KOPT-K1 (cell line): ENCODE data around the gene PPFIA2.

Source experiments
- H3K27ac ChIP-seq: fragments of 200-600 bp; sonication (generic); 2 replicates; pipeline ENCODE4 v1.5.1; 2016; ENCODE audit warnings: antibody characterized with exemption, mild to moderate bottlenecking, low read depth, low read length; ENCODE audit not compliant: poor library complexity, severe bottlenecking
- H3K36me3 ChIP-seq: fragments of 200-600 bp; sonication (generic); 2 replicates; pipeline ENCODE4 v1.5.1; 2017; ENCODE audit warnings: antibody characterized with exemption, mild to moderate bottlenecking, low read length, moderate library complexity; ENCODE audit not compliant: insufficient read depth
- H3K9me3 ChIP-seq: fragments of 200-600 bp; sonication (generic); 2 replicates; pipeline ENCODE4 v1.5.1; 2017; ENCODE audit warnings: antibody characterized with exemption, low read length, mild to moderate bottlenecking; ENCODE audit not compliant: insufficient read depth, poor library complexity, severe bottlenecking

PPFIA2 gene

GRCh38 chr12:81389550-81390099 lies 369.5 kb downstream of the PPFIA2 start:
- no peaks in the 10 kb centered on the region for H3K36me3 ChIP-seq
- no peak overlapping the region for H3K27ac ChIP-seq
- H3K9me3 ChIP-seq, result no peaks in the 10 kb centered on the region

DNA sequence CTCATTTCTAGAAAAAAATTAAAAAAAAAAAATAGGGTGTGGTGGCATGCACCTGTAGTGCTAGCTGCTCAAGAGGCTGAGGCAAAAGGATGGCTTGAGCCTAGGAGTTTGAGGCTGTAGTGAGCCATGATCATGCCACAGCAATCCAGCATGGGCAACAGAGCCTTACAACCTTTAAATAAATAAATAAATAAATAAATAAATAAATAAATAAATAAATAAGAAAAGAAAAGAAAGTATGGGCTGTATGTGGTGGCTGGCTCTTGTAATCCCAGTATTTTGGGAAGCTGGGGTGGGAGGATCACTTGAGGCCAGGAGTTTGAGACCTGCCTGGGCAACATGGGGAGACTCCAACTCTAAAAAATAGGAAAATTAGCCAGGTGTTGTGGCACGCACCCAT lies 373.0 kb downstream of the PPFIA2 start:
- H3K9me3 ChIP-seq, result no peaks in the 10 kb centered on the region
- H3K36me3 ChIP-seq, result no peaks in the 10 kb centered on the region
- H3K27ac ChIP-seq, result no peak overlapping the region

DNA sequence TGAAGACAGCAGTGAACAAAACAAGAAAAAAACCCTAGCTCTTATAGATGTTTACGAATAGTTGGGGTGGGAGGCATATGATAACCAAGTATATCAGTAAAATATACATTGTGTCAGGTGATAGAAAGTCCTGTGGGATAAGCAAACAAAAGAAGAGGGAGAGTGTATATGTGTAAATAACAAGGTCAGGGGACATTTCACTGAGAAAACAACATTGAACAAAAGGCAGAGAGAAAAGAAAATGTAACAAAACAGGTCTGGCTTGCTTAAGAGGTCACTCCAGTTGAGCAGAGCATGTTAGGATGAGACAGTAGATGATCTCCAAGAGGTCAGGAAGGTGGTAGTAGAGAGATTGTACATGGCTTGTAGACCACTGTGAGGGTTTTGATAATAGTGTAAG lies 377.2 kb downstream of the PPFIA2 start:
- Histone ChIP-seq H3K9me3 (no peaks in the 10 kb centered on the region), H3K36me3 (no peaks in the 10 kb centered on the region), H3K27ac (no peak overlapping the region)

DNA sequence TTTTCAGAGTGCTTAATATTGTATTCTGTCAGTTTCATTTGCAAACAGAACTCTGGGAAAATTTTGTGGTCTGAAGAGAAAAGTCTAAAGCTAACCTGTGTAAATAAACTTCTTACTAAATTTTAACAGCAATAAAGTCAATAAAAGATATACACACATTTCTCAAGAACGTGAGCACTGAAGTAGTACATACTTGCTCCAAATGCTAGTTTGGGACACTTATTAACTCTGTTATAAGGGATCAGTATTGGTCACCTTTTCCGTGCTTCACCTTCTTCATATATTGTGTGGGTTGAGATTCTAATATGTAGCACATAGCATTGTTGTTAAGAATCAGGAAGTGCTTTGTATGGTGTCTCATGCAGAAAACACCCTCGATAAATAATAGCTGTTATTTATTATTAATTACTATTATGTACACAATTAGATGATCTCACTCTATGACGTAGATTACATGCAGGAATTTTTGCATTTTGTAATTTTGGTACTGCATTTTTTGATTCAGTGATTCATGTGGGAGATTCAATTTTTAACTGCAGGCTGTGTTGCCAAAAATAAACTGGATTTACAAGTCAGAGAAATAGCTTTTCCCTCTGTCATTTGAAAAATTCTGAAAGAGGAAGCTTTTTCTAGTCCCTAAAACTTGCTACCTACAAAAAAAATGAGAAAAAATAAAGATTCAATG lies 380.4 kb downstream of the PPFIA2 start:
- H3K36me3 ChIP-seq, result no peaks in the 10 kb centered on the region
- no peak overlapping the region for H3K27ac ChIP-seq
- no peaks in the 10 kb centered on the region for H3K9me3 ChIP-seq

DNA sequence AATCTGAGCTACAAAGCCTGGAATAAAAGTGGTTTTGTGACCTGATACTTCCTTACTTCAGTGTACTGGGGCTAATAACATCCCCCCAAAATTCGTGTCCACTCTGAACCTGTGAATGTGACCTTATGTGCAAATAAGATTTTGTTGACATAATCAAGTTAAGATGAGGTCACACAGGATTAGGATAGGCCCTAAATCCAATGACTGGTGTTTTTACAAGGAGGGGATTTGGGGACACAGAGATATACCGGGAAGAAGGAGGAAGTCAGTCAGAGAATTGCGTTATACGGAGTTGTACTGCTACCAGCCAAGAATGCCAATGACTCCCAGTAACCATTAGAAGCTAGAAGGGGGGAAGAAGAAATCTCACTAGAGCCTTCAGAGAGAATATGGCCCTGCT lies 381.4 kb downstream of the PPFIA2 start:
- Histone ChIP-seq H3K27ac (no peak overlapping the region), H3K36me3 (no peaks in the 10 kb centered on the region), H3K9me3 (no peaks in the 10 kb centered on the region)

DNA sequence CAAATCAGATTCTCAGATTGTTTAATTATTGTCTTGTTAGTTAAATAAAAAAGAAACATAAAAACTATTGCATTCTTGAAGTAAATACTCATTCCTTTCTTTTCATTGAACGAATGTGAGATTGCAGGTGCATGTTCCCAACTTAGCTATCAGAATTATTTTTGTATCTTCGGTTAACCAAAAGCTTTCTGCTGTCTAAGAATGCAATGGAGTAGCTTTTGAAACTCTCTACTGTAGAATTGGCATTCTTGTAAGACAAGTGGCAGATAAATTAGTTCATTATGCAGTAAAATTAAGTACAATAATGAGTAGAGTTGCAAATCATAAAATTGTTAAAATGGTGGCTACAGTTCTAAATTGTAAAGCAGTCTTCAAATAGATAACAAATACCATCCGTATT lies 383.2 kb downstream of the PPFIA2 start:
- H3K27ac ChIP-seq, result no peak overlapping the region
- no peaks in the 10 kb centered on the region for H3K36me3 ChIP-seq
- no peaks in the 10 kb centered on the region for H3K9me3 ChIP-seq

- no peaks in the 10 kb centered on the region for H3K9me3 ChIP-seq
- no peaks in the 10 kb centered on the region for H3K36me3 ChIP-seq
- no peak overlapping the region for H3K27ac ChIP-seq
These were observed 388.7 kb downstream of the PPFIA2 start for GRCh38 chr12:81370456-81370855.

DNA sequence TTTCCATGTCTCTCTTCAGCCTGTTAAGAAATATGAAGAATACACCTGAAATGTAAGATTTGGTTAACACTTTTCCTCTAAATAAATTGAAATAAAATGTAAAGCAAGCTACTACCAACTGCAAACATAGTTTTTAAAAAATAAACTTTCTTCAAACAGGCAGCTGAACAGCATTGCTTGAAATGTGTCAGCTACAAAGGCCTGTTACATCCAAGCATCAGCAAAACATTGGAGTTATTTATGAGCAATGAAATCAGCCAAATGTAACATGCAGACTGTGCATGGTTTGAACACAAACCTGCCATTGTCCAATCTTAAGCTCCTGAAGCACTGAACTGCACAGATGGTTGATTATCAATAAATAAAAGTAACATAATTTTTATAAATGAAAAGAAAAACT lies 390.0 kb downstream of the PPFIA2 start:
- no peaks in the 10 kb centered on the region for H3K36me3 ChIP-seq
- no peaks in the 10 kb centered on the region for H3K9me3 ChIP-seq
- H3K27ac ChIP-seq, result no peak overlapping the region

- H3K9me3 ChIP-seq, result no peaks in the 10 kb centered on the region
- H3K27ac ChIP-seq, result no peak overlapping the region
- H3K36me3 ChIP-seq, result no peaks in the 10 kb centered on the region
These were observed 393.9 kb downstream of the PPFIA2 start for GRCh38 chr12:81365284-81365683.

- H3K36me3 ChIP-seq, result no peaks in the 10 kb centered on the region
These were observed 398.2 kb downstream of the PPFIA2 start for GRCh38 chr12:81360916-81361315.

DNA sequence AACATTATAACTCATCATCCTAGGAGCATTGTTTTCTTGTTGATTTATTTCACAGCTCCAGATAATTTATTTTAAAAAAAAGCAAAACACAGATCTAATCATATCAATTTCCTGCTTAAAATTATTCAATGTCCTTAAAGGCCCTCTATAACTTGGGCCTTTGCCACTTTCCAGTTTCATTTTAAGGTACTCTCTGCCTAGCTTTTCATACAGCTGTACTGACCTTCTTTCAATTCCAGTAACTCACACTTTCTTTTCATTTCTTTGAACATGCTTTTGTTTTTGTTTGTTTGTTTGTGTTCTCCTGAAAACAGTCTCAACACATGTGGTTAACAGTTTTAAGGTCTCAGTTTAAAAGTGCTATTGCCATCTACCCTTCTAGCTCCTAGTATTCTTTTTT lies 399.4 kb downstream of the PPFIA2 start:
- Histone ChIP-seq H3K9me3 (no peaks in the 10 kb centered on the region), H3K27ac (no peak overlapping the region), H3K36me3 (no peaks in the 10 kb centered on the region)

More at GRCh38 chr12:81360916-81361315, 398.2 kb downstream of the PPFIA2 start:
- no peaks in the 10 kb centered on the region for H3K9me3 ChIP-seq
- no peak overlapping the region for H3K27ac ChIP-seq

- no peaks in the 10 kb centered on the region for H3K36me3 ChIP-seq
These were observed 404.7 kb downstream of the PPFIA2 start for GRCh38 chr12:81354327-81354932.

GRCh38 chr12:81350309-81350708 lies 408.8 kb downstream of the PPFIA2 start:
- Histone ChIP-seq H3K27ac (no peak overlapping the region), H3K36me3 (no peaks in the 10 kb centered on the region), H3K9me3 (no peaks in the 10 kb centered on the region)

More at GRCh38 chr12:81354327-81354932, 404.7 kb downstream of the PPFIA2 start:
- Histone ChIP-seq H3K9me3 (no peaks in the 10 kb centered on the region), H3K27ac (no peak overlapping the region)

GRCh38 chr12:81347404-81347803 lies 411.7 kb downstream of the PPFIA2 start:
- no peak overlapping the region for H3K27ac ChIP-seq
- no peaks in the 10 kb centered on the region for H3K9me3 ChIP-seq
- no peaks in the 10 kb centered on the region for H3K36me3 ChIP-seq

DNA sequence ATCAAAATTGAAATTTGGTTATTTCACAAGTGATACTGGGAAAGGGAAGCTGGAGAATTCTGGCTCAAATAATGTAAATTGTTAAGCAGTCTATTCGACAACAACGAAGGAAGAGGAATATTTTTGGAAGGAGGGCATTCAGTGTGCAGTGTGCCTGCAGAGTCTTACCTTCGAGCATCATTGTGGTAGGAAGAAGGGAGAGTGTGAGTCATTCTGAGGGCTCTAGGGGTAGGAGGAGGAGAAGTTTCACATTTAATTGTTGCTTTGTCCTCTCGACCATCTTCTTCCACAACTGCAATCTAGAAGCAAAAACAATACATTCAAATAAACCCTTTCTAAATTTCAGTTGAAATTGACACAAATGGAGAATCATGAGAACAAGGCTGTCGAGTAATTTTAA lies 418.2 kb downstream of the PPFIA2 start:
- no peaks in the 10 kb centered on the region for H3K36me3 ChIP-seq
- no peaks in the 10 kb centered on the region for H3K9me3 ChIP-seq
- no peak overlapping the region for H3K27ac ChIP-seq

GRCh38 chr12:81339071-81339470 lies 420.1 kb downstream of the PPFIA2 start:
- H3K9me3 ChIP-seq, result no peaks in the 10 kb centered on the region
- H3K36me3 ChIP-seq, result no peaks in the 10 kb centered on the region
- H3K27ac ChIP-seq, result no peak overlapping the region
